NCI-H2196 treated with DMSO at 0.1 percent for 48 hours (cell line): ENCODE results near the gene POC1A.

Experiments
- DNase-seq: peaks from one replicate; lab custom pipeline; 2025; ENCODE audit not compliant: unreplicated experiment; lab: John Stamatoyannopoulos, UW

POC1A gene

DNA sequence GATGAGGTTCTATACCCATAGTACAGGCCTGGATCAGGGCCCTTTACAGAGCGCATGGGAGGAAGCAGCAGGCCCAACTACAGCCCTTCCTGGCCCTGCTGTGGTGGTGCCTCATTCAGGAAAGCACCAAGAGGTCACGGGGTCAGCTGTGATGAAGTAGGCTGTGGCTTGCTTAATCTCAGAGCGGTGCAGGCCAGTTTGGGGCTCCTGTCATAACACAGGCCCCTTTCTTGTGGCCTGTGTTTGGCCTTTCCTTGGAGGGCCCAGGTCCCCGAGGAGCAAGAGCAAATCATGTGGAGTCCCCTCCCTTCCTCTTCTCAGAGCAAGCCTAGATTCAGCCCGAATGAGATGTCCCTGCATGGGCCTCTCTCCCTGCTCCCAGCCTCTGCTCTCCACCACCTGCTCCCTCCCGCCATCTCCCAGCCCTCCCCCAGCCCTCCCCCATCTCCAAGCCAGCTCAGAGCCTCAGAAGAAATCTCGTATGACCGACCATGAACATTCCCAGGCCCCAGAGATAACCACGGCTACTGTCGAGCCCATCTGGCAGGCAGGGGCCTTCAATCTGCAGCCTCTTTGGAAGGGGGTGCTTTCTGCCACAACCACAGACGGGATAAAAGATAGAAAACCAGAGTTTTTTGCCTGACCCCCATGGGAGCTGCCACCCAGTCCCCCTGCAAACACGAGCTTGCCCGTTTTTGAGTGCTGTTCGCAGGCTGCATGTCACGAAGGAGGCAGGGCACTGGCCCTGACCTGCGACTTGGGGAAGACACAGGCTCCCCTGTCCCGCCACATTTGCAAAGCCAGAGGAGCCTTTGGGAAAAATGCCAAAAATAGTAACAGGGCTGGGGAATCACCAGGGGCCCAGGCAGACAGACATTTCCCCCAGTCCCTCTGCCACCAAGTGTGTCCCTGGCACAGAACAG lies 65.5 kb downstream of the POC1A start:
- DNase-seq: no peak

DNA sequence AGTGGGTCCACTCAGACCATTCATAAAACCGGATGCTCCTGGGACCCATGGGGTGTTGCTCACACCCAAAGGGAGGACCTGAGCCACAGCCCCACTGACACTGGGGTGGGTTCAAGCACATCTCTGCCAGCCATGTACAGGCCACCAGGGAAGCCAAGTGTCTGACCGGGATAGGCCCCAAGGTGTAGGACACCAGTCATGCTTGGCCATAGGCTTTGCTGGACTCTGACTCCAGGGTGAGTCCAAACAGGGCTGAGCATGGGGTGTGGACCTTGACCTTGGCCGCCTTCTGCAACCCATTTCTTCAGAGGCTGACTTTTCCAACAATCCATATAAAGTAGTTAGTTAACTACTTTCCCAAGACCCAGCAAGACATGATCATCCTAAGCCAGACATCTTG lies 66.5 kb downstream of the POC1A start:
- DNase-seq: no peak

DNA sequence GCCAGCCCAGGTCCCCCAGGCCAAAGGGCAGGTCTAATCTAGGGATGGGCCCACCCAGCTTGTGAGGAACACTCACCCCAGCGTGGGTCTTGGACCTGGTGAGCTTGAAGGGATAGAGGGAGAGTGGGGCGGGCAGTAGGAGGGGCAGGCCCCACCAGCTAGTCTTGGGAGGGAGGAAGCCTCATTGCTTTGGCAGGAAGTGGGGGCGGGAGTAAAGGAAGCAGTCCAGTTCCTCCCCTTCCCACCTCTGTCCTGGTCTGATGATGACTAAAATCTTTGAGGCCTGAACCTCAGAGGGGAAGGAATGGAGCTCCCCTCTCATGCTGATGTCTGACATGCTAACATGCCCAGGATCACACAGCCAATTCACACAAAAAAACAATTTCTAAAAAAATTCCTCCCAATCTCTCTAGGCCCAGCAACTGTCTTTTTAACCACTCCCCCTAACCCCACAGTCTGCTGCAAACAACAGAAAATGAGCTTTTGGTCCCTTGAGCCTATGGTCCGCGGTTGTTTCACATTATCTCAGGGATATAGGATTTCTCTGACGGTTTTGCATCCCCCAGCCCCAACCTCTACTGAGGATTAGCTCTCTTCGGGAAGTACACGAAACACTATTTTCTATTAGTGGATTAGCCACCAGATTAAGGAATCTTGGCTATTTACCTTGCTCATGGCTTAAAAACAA lies 67.1 kb downstream of the POC1A start:
- DNase-seq: no peak

DNA sequence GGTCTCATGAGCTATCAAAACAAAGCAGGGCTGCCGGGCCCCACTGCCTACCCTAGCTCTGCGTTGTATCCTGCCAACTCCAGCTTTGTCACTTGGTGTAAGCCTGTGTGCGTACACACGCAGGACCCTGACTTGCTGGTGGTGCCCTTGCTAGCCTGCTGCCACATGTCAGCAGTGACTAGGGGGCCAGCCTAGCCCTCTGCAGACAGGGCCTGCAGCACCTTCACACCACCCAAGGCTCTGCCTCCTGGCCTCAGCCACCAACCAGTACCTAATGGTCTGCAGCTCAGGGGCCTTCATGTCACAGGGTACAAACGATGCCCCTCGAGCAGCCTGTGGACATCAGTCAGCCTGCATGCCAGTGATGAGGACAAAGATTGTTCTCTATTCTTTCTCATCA lies 67.8 kb downstream of the POC1A start:
- DNase-seq: no peak

DNA sequence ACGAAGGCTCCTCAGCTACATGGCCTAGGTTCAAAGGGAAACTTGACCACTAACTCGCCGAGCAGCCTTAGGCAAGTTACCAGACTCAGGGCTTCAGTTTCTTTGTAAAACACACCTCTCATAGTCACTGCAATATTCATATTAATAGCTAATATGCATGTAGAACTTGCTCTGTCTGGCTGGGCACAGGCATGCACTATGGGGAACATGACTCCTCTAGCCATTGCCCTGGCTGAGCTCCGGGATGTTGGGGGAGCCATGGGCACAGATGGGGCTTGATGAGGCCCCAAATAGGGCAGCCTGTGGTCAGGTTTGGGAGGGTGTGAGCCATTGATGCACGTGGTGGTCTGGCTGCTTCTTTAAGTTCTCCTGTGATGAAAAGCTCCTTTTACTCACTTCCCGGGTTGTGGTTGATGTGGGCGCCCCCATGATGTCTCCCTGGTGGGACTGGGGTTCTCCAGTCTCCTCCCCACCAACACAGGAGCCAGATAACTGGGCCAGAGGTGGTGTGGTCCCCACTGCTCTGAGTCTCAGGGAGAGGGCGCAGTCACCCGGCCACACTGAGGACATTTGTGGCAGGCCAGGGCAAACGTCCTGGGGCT lies 68.4 kb downstream of the POC1A start:
- no peak for DNase-seq

DNA sequence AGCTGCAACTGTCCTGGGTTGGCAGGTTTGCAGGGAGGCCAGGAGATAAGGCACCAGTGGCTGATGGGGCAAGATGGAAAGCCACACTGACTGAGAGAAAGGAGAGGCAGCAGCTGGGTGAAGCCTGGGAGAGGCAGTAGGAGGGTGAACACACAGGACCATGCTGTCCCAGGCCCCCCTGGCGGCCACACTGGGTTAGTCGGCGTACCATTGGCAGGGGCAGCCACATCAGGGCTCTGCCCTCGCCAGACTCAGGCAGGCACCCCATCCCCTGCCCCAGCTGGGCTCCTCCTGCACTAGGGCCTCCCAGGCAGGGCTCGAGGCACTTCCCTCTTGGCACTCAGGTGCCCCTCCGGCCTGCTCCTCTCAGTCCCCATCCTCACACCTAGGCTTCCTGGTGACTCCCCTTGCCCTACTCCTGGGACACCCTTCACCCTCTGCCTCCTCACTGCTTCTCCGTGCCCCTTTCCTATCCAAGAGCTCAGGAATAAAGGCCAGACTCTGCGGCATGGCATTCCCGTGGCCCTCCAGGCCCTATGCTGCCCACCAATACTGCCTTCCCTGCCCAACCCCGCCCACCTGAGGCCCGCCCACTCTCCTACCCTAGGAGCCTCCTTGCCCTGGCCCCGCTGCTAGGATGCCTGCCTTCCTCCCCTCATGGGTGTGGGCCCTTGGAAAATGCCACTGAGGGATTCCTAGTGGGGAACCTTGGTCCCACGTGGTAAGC lies 69.1 kb downstream of the POC1A start:
- DNase-seq: no peak

DNA sequence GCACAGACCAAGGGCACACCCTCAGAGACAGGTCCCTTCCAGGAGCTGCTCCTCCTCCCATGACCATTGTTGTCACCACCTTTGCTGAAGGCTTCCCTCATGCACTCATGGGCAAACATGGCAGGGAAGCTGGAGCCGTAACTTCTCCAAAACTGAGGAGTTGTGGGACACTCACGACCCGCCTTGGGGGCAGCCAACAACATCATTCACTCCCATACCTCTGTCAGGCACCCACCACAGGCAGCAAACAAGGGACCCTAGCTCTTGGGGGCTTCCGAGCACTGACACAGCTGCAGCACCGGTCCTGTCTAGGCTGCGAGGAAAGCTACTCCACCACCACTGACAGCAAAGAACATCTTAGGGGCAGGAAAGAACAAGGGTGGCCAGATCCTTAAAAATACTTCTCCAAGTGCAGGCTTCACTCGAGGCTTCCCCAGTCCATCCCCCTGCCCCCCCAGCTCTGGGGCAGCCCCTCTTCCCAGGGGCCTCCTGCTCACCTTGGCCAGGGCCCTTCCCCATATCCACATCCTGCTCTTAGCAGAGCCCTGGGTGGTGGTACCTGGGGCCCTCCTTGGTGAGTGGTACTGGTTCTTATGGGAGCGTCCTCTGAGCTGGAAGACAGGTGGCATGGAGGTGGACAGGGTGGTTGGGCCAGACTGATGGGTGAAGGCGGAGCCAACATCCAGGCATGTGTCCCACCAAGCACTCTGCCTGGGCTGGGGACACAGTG lies 69.8 kb downstream of the POC1A start:
- no peak for DNase-seq

DNA sequence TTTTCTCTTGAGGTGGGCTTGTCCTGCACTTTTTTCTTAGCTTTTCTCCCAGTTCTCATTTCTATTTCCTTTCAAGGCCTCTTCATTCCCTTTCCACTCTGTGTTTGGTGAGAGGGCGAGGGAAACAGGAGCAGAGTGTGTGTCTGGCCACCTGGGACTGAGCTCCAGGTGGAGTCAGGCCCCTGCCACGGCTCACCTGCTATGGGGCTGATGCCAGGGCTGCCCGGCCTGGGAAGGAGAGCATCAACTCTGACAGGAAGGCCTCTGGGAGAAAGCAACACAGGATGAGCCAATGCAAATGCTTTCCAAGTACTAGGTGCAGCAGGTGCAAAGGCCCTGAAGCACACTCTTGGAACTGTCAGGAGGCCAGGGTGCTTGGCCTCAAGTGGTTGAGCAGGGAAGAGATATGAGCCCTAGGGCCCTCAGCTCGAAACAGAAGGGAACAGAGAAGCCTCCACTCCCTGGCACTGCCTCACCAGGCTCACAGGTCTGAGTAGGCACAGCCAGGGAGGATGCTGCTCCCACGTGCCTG lies 70.6 kb downstream of the POC1A start:
- DNase-seq: no peak

DNA sequence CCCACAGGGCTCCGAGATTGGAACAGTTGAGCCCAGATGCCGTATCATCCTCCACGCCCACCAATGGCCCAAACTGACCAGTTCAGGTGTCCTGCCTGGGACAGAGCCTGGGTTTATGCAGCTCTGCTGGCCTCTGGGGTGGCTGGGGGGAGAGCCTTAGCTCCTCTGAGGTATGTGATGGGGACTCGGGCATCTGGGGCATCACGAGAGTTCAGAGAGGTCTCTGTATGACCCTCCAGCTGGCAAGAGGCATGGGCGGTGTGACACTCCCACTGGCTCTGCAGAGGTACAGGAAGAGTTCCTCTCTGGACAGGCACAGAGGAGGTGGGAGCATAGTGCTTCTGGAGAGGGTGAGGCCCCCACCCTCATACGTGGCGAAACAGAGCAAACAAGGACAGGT lies 71.3 kb downstream of the POC1A start:
- DNase-seq: no peak

DNA sequence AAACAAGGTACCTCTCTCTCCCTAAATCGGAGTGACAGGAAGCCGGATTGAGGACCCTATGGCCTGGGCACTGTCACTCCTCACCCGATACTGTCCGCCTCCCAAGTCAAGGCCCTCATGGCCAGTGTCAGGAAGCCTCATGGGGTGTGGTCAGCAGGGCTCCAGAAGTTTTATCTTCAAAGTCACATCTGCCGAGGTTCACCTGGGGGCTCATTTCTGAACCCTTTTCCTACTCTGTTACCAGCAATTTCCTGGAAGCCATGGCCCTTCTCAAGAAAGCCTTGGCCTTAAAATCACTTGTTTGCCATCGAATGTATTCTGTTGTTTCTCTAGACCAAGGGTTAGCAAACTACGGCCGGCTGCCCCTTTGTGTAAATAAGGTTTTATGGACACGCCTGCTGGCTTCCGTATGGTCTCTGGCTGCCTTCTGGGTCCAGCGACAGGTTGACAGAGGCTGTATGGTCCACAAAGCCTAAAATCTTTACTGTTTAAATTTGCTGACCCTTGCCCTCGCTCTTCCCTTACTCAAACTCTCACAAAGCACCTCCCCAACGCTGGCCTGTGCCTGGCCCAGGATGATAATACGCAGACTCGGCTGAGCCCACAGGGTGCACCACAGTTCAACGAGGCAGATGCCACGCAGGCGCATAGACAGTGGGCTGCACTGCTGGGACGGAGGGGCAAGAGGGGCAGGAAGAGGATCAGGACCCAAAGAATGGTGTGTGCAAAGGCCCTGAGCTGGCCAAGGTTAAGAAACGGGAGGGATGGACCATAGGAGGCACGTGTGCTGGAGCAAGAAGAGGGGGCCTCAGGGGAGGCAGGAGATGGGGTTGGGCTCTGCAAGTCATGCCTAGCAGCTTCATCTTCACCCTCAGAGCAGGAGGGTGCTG lies 73.1 kb downstream of the POC1A start:
- DNase-seq: no peak

DNA sequence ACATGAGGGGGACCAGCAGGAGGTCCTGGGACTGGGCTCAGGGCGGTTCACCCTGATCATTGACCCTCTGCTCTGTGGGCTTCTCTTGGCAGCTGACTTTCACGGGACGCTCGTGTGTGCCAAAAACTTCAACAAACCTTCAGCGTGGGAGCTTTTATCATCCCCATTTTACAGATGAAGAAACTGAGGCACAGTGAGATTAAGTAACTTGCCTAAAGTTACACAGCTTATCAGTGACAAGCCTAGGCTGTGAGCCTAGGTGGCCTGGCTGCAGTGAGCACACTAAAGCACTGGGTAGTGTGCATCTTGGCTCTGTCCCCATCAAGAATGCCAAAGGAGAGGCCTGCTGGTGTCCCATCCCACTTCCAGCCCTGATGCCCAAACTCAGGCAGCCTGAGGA lies 74.3 kb downstream of the POC1A start:
- no peak for DNase-seq

DNA sequence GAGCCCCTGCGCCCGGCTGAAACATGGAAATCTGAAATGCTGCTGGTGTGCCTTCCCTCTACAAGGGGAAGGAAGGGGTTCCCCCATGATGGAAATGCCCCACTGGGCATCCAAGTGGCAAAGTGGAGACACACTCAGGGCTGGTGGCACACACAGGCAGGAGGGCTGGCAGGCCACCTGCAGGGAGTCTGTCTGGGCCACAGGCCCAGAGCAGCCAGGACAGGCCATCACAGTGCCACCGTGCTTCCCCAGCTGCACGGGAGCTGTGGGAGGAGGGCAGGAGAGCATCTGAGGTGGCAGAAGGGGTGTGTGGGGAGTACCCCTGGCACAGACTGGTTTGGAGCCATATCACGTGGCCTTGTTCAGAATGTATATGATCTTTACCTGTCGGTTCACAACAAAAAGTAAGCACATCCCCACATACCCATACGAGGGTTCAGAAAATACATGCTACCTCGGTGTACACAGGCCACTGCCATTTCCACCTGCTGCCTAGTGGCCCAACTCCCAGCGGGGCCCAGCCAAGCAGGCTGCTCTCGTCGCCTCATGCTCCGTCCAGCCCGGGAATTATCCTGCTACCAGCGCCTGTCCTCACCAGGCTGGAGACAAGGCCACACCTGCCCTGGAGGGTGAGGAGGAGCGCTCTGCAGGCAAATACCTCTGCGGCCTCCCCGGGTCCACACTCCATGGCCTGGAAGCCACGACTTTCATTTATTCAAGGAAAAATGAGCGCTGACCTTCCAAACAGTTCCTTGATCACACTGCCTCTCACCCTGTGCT lies 75.3 kb downstream of the POC1A start:
- no peak for DNase-seq

DNA sequence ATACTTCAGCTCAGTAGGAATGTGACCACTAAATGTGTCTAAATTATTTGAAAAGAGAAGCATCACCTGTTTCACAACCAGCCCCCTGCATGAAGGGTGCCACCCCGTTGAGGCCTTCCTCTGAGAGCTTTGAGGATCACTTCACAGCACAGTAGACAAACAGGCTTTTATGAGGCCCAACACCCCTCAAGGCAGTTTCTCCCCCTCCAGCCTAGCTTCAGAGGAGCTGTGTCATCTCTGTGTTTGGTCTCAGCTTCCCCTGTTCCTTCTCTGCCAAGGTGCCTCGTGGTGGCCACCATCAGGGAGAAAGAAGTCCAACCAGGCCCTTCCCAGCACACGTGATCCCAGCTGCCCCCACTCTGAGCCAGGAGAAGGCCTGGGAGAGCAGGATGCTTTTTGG lies 76.3 kb downstream of the POC1A start:
- no peak for DNase-seq

DNA sequence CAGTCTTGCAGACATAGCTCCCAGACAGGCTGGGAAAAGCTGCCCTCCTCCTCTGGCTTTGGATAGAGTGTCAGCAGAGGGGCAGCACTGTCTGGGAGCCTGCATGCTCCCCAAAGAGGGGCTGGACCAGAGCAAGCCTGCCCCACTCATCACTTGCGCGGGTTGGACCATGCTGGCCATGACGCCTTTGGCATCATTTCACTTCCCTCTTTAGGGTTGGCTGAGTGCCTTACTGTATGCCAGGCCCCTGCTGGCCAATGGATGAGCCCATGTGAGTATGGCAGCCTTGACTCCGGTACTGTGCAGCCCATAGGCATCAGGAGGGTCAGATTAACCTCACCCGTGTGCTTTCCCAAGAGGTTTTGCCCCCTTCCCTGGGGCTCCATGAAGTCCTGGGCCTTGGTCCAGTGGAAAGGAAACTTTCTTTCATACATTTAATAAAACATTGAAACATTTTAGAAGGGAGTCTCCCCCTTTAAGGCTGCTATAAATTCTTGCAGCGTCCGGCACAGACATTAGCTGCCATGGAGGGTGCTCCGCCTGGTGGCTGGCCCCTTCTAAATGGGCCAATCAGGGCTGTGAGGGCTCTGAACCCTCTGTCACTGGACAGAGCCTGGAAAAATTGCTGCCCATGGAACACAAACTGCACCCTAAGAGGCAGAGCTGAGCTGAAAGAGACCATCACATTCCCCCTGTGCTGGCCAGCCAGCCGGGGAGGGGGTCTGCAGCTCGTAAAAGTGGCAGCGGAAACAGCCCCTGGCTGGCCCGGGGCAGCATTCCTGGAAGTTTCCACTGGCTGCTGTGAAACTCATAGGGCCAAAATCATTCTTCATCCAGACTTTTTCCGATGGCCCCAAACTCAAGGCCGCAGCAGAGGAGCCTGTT lies 77.1 kb downstream of the POC1A start:
- DNase-seq: no peak

DNA sequence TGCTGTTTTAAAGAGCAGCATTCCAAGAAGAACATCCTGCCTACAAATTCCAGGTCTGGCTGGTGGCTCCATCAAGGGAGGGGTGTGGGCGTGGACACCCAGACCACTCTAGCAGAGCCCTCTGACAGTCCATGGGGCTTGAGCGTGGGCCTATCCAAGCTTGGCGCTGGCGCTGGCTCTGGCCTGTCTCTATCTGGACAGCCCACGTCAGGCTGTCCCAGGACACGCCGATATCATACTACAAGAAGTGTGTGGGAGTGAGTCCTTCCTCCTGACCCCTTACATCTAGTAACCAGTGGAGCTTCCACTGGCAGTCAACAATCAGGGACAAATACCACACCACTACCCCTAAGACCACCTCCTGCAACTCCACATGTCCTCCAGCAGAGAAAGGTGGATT lies 80.7 kb downstream of the POC1A start:
- DNase-seq: no peak

DNA sequence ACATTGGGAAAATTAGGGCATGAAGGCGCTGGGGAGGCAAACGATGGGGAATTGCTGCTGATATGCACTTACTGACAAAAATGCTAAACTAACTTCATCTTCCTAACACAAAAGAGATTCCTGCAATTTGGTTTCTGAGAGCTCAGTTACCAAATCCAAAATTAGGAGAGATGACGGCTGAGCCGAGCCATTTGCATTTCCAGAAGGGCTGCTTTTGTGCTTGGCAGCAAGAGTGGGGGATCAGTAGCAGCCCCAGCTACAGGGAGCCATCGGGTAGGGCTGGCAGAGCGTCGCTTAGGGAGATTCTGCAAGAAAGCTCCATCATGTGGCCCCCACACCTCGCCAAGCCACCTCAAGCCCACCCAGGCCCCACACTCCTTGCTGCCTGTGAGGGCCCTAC lies 81.8 kb downstream of the POC1A start:
- DNase-seq: no peak

DNA sequence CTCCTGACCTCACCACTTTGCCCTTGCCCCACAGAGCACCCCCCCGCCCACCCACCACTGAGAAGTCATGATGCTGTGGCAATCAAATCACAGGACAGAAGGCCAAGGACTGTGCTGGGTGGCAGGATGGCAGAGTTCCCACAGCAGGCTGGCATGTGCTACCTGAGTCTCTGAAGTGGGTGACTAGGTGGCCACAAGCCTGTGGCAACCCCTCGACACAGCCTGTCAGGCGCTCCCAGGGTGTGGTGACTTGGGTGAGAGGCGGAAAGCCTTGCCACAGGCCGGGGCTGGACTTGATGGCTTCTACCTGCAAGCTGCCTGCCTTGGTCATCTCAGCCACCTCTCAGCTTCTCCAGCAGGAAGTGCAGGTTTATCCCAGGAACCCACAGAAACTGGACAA lies 82.2 kb downstream of the POC1A start:
- no peak for DNase-seq
